Liver (tissue), 3 donors: ENCODE results near the gene ZNF536.

ENCODE experiments used
- CTCF ChIP-seq: fragments of 150-350 bp; IDR thresholded peaks from 2 replicates; pipeline ENCODE4 v1.5.1; 2017; ENCODE audit warnings: improper control_type of control experiment, low read depth, low read length; ENCODE audit not compliant: missing input control
- EGR1 ChIP-seq, 2 donors: IDR thresholded peaks; 2 replicates each; pipeline ENCODE4 v1.6.1; 2016 to 2018; ENCODE audit warnings: antibody characterized with exemption in 2 of 2, low read depth in 2 of 2
- FOXA1 ChIP-seq: IDR thresholded peaks from 2 replicates; pipeline ENCODE4 v1.6.1; 2016; ENCODE audit warnings: antibody characterized with exemption
- FOXA2 ChIP-seq: IDR thresholded peaks from 2 replicates; pipeline ENCODE4 v1.6.1; 2016; ENCODE audit warnings: antibody characterized with exemption
- GABPA ChIP-seq, 2 donors: IDR thresholded peaks in 1 of 2; conservative IDR thresholded peaks in 1 of 2; 2 replicates each; pipeline ENCODE4 v1.6.1; 2016; ENCODE audit warnings: antibody characterized with exemption in 2 of 2, mild to moderate bottlenecking in 1 of 2, moderate library complexity in 1 of 2
- HNF4A ChIP-seq, 2 donors: conservative IDR thresholded peaks; 2 replicates each; pipeline ENCODE4 v1.6.1; 2016; ENCODE audit warnings: antibody characterized with exemption in 2 of 2, mild to moderate bottlenecking in 2 of 2
- JUND ChIP-seq, 2 donors: IDR thresholded peaks; 2 replicates each; pipeline ENCODE4 v1.6.1; 2016; ENCODE audit warnings: antibody characterized with exemption in 2 of 2
- MAX ChIP-seq: IDR thresholded peaks from 2 replicates; pipeline ENCODE4 v1.6.1; 2016; ENCODE audit warnings: antibody characterized with exemption
- RAD21 ChIP-seq, 2 donors: IDR thresholded peaks; 2 replicates each; pipeline ENCODE4 v1.6.1; 2016; ENCODE audit warnings: antibody characterized with exemption in 2 of 2, mild to moderate bottlenecking in 2 of 2
- RXRA ChIP-seq, 2 donors: IDR thresholded peaks; 2 replicates each; pipeline ENCODE4 v1.6.1; 2017 to 2018; ENCODE audit warnings: antibody characterized with exemption in 2 of 2, mild to moderate bottlenecking in 1 of 2
- TAF1 ChIP-seq: conservative IDR thresholded peaks from 2 replicates; pipeline ENCODE4 v1.6.1; 2016; ENCODE audit warnings: antibody characterized with exemption, mild to moderate bottlenecking
- YY1 ChIP-seq: IDR thresholded peaks from 2 replicates; pipeline ENCODE4 v1.6.1; 2016; ENCODE audit warnings: antibody characterized with exemption, mild to moderate bottlenecking
- TF ChIP-seq, protein P1 (sequence below): IDR thresholded peaks from 2 replicates; pipeline ENCODE4 v1.6.1; 2016; ENCODE audit warnings: antibody characterized with exemption
- donor health status: healthy.
- donor health status: healthy.

DNA sequence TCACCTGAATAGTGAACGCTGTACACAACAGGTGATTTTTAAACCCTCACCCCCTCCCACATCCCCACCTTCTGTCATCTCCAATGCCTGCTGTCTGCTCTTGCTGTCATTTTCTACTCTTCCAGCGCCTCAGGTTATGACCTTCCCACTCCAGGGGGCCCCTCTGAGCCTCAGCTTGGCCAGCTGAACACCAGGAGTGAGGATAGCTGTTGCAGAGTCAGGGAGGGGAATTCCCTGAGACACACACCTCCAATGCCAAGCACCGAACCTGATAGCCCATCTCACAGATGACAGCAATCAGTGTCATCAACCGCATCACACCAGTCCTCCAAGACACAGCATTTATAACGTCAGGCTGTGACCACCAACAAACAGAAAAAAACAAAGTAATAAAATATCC is 193.5 kb downstream of the ZNF536 start:
- TF ChIP-seq CTCF = no peak
- no peak for TF ChIP-seq TAF1
- no peak for TF ChIP-seq HNF4A (conservative IDR thresholded peaks at IDR 0.05)
- TF ChIP-seq, protein P1, sequence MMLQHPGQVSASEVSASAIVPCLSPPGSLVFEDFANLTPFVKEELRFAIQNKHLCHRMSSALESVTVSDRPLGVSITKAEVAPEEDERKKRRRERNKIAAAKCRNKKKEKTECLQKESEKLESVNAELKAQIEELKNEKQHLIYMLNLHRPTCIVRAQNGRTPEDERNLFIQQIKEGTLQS = no peak
- no peak for TF ChIP-seq RAD21 (IDR thresholded peaks at IDR 0.05)
- no peak for TF ChIP-seq YY1
- TF ChIP-seq JUND (IDR thresholded peaks at IDR 0.05) = no peak
- TF ChIP-seq RXRA (IDR thresholded peaks at IDR 0.05) = no peak
- no peak for TF ChIP-seq MAX
- no peak for TF ChIP-seq FOXA2
- no peak for TF ChIP-seq GABPA (IDR thresholded peaks at IDR 0.05 in 1 of 2, conservative IDR thresholded peaks at IDR 0.05 in 1 of 2)
- TF ChIP-seq FOXA1 = no peak
- no peak for TF ChIP-seq EGR1 (IDR thresholded peaks at IDR 0.05; ENCODE audit: low read depth in 2 of 2)
